ENCODE results near the gene GRIK4.

GRCh38 chr11:120896687-120897086, 385.1 kb downstream of the GRIK4 start:
- TF ChIP-seq, protein P1, sequence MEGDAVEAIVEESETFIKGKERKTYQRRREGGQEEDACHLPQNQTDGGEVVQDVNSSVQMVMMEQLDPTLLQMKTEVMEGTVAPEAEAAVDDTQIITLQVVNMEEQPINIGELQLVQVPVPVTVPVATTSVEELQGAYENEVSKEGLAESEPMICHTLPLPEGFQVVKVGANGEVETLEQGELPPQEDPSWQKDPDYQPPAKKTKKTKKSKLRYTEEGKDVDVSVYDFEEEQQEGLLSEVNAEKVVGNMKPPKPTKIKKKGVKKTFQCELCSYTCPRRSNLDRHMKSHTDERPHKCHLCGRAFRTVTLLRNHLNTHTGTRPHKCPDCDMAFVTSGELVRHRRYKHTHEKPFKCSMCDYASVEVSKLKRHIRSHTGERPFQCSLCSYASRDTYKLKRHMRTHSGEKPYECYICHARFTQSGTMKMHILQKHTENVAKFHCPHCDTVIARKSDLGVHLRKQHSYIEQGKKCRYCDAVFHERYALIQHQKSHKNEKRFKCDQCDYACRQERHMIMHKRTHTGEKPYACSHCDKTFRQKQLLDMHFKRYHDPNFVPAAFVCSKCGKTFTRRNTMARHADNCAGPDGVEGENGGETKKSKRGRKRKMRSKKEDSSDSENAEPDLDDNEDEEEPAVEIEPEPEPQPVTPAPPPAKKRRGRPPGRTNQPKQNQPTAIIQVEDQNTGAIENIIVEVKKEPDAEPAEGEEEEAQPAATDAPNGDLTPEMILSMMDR (IDR thresholded peaks at IDR 0.05; ENCODE audit: low read depth, low read length, poor library complexity, severe bottlenecking): no peak
- no peak for TF ChIP-seq EZH2phosphoT487 (IDR thresholded peaks at IDR 0.05; ENCODE audit: borderline replicate concordance, low read length)

Data from DOHH2 (cell line).